ENCODE data around the gene DNAJC15.

The DNAJC15 gene

DNA sequence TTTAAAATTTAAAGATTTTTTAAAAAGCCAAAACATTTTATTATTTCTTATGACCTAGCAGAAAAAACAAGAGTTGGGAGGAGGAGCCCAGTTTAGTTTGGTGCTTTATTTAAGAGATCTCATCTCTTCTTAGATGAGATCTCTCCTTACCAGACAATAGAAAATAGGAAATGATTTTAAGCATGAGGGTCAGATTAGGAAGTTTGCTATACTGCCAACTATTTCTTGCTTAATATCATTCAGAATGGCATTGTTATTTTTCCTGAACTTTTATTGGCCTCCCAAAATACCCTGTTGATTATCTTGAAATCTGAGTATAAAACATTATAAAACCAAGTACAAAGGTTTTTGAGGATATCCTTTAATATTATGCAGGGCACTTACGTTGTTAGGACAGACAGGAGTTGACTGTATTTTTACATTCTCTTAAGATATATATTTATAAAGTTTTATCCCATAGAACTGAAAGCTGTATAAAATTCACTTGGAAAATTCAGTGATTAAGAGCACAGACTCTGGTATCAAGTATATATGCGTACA, 56.1 kb downstream of the DNAJC15 start:
- H3K9me3 ChIP-seq (ENCODE audit: severe bottlenecking), result no peaks in the 10 kb centered on the region
- no peaks in the 10 kb centered on the region for H3K36me3 ChIP-seq
- no peak overlapping the region for H3K27ac ChIP-seq
- TF ChIP-seq, protein P1, sequence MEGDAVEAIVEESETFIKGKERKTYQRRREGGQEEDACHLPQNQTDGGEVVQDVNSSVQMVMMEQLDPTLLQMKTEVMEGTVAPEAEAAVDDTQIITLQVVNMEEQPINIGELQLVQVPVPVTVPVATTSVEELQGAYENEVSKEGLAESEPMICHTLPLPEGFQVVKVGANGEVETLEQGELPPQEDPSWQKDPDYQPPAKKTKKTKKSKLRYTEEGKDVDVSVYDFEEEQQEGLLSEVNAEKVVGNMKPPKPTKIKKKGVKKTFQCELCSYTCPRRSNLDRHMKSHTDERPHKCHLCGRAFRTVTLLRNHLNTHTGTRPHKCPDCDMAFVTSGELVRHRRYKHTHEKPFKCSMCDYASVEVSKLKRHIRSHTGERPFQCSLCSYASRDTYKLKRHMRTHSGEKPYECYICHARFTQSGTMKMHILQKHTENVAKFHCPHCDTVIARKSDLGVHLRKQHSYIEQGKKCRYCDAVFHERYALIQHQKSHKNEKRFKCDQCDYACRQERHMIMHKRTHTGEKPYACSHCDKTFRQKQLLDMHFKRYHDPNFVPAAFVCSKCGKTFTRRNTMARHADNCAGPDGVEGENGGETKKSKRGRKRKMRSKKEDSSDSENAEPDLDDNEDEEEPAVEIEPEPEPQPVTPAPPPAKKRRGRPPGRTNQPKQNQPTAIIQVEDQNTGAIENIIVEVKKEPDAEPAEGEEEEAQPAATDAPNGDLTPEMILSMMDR (IDR thresholded peaks at IDR 0.05; ENCODE audit: low read depth, low read length), result no peak
- H3K4me3 ChIP-seq (ENCODE audit: low read depth, low read length), result no peak overlapping the region
- DNase-seq, result no peak
- no peaks in the 10 kb centered on the region for H3K27me3 ChIP-seq (ENCODE audit: insufficient read depth, low read depth, severe bottlenecking)

DNA sequence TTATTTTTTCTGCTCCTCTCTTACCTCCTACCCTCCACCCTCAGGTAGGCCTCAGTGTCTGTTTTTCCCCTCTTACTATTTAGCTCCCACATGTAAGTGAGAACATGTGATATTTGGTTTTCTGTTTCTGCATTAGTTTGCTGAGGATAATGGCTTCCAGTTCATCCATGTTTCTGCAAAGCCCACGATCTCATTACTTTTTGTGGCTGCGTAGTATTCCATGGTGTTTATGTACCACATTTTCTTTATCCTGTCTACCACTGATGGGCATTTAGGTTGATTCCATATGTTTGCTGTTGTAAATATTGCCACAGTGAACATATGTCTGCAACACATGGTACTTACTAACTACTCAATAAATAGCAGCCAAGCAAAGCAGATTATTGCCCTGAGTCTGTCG, 56.8 kb downstream of the DNAJC15 start:
- no peak for DNase-seq
- H3K36me3 ChIP-seq, result no peaks in the 10 kb centered on the region
- TF ChIP-seq, protein P1 (IDR thresholded peaks at IDR 0.05; ENCODE audit: low read depth, low read length), result no peak

DNA sequence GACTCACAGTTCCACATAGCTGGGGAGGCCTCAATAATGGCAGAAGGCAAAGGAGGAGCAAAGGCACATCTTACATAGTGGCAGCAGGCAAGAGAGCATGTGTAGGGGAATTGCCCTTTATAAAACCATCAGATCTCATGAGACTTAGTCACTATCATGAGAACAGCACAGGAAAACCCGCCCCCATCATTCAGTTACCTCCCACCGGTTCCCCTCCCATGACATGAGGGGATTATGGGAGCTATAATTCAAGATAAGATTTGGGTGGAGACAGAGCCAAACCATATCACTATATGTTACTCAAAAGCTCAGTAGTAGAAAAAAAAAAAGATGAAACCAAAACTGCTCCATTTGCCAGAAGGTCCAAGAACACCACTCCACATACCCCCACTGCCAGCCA, 58.5 kb downstream of the DNAJC15 start:
- no peak for DNase-seq
- TF ChIP-seq, protein P1 (IDR thresholded peaks at IDR 0.05; ENCODE audit: low read depth, low read length), result no peak
- Histone ChIP-seq H3K9me3 (ENCODE audit: severe bottlenecking) (no peaks in the 10 kb centered on the region), H3K27me3 (ENCODE audit: insufficient read depth, low read depth, severe bottlenecking) (no peaks in the 10 kb centered on the region), H3K36me3 (no peaks in the 10 kb centered on the region), H3K27ac (no peak overlapping the region), H3K4me3 (ENCODE audit: low read depth, low read length) (no peak overlapping the region)

More for the DNA sequence above, 56.8 kb downstream of the DNAJC15 start:
- no peaks in the 10 kb centered on the region for H3K9me3 ChIP-seq (ENCODE audit: severe bottlenecking)
- no peak overlapping the region for H3K27ac ChIP-seq
- no peak overlapping the region for H3K4me3 ChIP-seq (ENCODE audit: low read depth, low read length)
- no peaks in the 10 kb centered on the region for H3K27me3 ChIP-seq (ENCODE audit: insufficient read depth, low read depth, severe bottlenecking)

DNA sequence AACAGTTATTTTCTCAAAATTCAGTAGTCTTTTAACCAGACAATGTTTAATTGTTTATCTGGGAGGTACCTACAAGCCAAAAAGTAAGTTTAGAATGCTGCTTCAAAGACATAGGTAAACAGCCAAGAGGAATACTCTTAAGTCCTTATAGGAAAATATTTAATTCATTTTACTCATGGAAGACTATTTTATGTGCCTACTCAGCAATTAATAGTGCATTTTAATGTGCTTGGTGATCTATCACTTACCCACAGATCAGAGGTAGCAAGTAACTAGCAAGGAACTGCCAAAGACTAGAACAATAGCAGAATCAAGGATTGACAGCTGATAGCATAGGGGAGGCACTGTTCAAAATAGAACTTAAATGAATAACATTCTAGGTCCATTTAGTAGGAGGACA, 60.4 kb downstream of the DNAJC15 start:
- Histone ChIP-seq H3K4me3 (ENCODE audit: low read depth, low read length) (no peak overlapping the region), H3K27me3 (ENCODE audit: insufficient read depth, low read depth, severe bottlenecking) (no peaks in the 10 kb centered on the region), H3K36me3 (no peaks in the 10 kb centered on the region), H3K9me3 (ENCODE audit: severe bottlenecking) (no peaks in the 10 kb centered on the region), H3K27ac (no peak overlapping the region)
- no peak for DNase-seq
- TF ChIP-seq, protein P1 (IDR thresholded peaks at IDR 0.05; ENCODE audit: low read depth, low read length), result no peak

DNA sequence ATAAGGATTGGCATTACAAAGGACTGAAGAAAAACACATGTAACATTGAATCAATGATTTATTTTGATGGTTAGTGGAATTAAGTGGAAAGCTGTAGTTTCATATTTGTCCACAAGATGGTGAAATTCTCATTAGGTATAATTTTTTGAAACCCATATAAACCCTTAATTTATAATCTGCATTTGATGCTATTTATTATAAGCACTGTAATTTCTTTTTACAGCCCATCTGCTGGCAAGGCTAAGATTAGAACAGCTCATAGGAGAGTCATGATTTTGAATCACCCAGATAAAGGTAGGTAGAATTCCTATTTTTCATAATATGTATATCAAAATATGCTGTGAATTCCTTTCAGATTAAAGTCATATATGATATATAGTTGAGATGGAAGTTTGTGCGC, 62.2 kb downstream of the DNAJC15 start:
- H3K36me3 ChIP-seq, result no peaks in the 10 kb centered on the region
- H3K4me3 ChIP-seq (ENCODE audit: low read depth, low read length), result no peak overlapping the region
- no peak for DNase-seq
- H3K9me3 ChIP-seq (ENCODE audit: severe bottlenecking), result no peaks in the 10 kb centered on the region
- TF ChIP-seq, protein P1 (IDR thresholded peaks at IDR 0.05; ENCODE audit: low read depth, low read length), result no peak
- H3K27me3 ChIP-seq (ENCODE audit: insufficient read depth, low read depth, severe bottlenecking), result no peaks in the 10 kb centered on the region
- no peak overlapping the region for H3K27ac ChIP-seq

DNA sequence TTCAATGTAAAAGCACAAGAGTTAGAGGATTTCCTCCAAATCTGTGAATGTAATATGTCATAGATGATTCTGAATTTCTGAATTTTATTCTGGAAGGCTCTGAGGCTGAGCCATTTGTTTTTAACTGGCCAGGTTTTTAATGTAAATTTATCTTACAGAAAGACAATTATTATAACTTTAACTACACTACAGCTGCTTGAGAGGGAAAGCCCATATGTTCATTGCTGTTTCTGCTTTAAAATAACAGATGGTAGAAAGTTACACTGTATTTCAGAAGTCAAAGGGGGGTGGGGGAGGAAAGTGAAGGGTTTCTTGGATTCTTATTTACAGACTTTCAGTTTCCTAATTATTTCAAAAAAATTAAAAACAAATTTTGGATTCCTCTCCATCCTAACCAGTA, 62.8 kb downstream of the DNAJC15 start:
- Histone ChIP-seq H3K27me3 (ENCODE audit: insufficient read depth, low read depth, severe bottlenecking) (no peaks in the 10 kb centered on the region), H3K36me3 (no peaks in the 10 kb centered on the region), H3K4me3 (ENCODE audit: low read depth, low read length) (no peak overlapping the region), H3K27ac (no peak overlapping the region), H3K9me3 (ENCODE audit: severe bottlenecking) (no peaks in the 10 kb centered on the region)
- DNase-seq, result no peak
- TF ChIP-seq, protein P1 (IDR thresholded peaks at IDR 0.05; ENCODE audit: low read depth, low read length), result no peak
